Aorta (tissue), 5 donors: ENCODE data around the gene SSBP4. TPM values are rescaled to one million over a fixed set of nuclear protein-coding genes. Genes with fewer than 3 reads are reported as not detected.
A peak's percentile ranks its signal among the peaks of the same experiment; 100 is the strongest.
"Not testable (repeated sequence)": the region's sequence is repeated elsewhere in the genome, so short reads cannot be mapped to it uniquely, and the experiment has no call there.

Source experiments
- ATAC-seq: fragments of 200-7000 bp; cut with Tn5 transposase; one replicate; pipeline ENCODE4 v1.9.1; 2022; ENCODE audit warnings: moderate library complexity; ENCODE audit not compliant: low FRiP score
- DNase-seq, 2 donors: peaks; one replicate each; pipeline ENCODE4 v3.0.0-alpha.2; 2020
- H3K27ac ChIP-seq, 2 donors: one replicate each; pipeline ENCODE4 v1.5.1; 2013; ENCODE audit warnings: low read length in 2 of 2, mild to moderate bottlenecking in 2 of 2, moderate library complexity in 2 of 2, control low read depth in 1 of 2, inconsistent platforms in 1 of 2, low read depth in 1 of 2
- H3K27me3 ChIP-seq, 2 donors: one replicate each; pipeline ENCODE4 v1.6.1; 2013; ENCODE audit warnings: control low read depth in 1 of 2, low read length in 1 of 2, mild to moderate bottlenecking in 1 of 2, moderate library complexity in 1 of 2; ENCODE audit not compliant: insufficient read depth in 2 of 2, control insufficient read depth in 1 of 2
- H3K36me3 ChIP-seq, 2 donors: one replicate each; pipeline ENCODE4 v1.6.1; 2013; ENCODE audit warnings: control low read depth in 1 of 2, low read length in 1 of 2, mild to moderate bottlenecking in 1 of 2; ENCODE audit not compliant: insufficient read depth in 2 of 2, control insufficient read depth in 1 of 2
- H3K4me1 ChIP-seq, 2 donors: one replicate each; pipeline ENCODE4 v1.6.1; 2013; ENCODE audit warnings: low read length in 2 of 2, control low read depth in 1 of 2, mild to moderate bottlenecking in 1 of 2, moderate library complexity in 1 of 2; ENCODE audit not compliant: insufficient read depth in 2 of 2, control insufficient read depth in 1 of 2
- H3K4me3 ChIP-seq, 2 donors: one replicate each; pipeline ENCODE4 v1.5.1; 2013; ENCODE audit warnings: low read length in 2 of 2, control low read depth in 1 of 2, mild to moderate bottlenecking in 1 of 2
- H3K9me3 ChIP-seq: one replicate; pipeline ENCODE4 v1.6.1; 2013; ENCODE audit warnings: mild to moderate bottlenecking, low read length; ENCODE audit not compliant: control insufficient read depth
- WGBS, 2 donors: extraction: QIAGEN DNeasy Blood & Tissue Kit; methylation state at CpG; one replicate each; pipeline ENCODE4 v1.1.7; 2013; 5-methylcytosine and 5-hydroxymethylcytosine counted together
- intact Hi-C, 2 donors: fragments of 100-400 bp; cut with DNase I; formaldehyde crosslinking; loops; one replicate each; pipeline versions ENCODE4 v1.14.2 to v1.15.0; 2022
- polyA plus RNA-seq, 2 donors: library from polyadenylated mRNA; stranded (reverse); fragments of 200-250 nt; gene quantifications; one replicate each; pipeline ENCODE4 v1.2.3, GENCODE V29; 2013
- total RNA-seq, 2 donors: library from RNA; stranded (reverse); fragmentation: NEBNext Ultra II Directional; extraction: Animal tissue kit (Norgen Biotek cat#: 25700); gene quantifications; one replicate each; pipeline ENCODE4 v1.2.1, GENCODE V29; 2021
- donor health status: healthy with polysubstance abuse.
- donor health status: Bipolar disorder and iron deficiency.
- donor health status: DM: no; HTN: no; CAD: no.
- donor health status: DM: no; HTN: no; CAD: no.
- donor health status: DM: yes; HTN: yes; CAD: no.

Gene SSBP4
- total and polyA plus RNA-seq, 4 donors, result 40.6 to 150 (median 70.4) TPM

GRCh38 chr19:18402455-18403248 lies 16.5 kb upstream of the SSBP4 start:
- H3K27me3 ChIP-seq, H3K36me3 ChIP-seq, ATAC-seq, intact Hi-C loops, H3K4me3 ChIP-seq, H3K9me3 ChIP-seq, DNase-seq, H3K27ac ChIP-seq, H3K4me1 ChIP-seq: not testable (repeated sequence)
- WGBS, 2 donors, result 82% methylated on average over 18 of the region's 18 CpGs

- DNase-seq, H3K4me3 ChIP-seq, H3K36me3 ChIP-seq, intact Hi-C loops, H3K27me3 ChIP-seq, H3K27ac ChIP-seq, H3K9me3 ChIP-seq, H3K4me1 ChIP-seq, ATAC-seq: not testable (repeated sequence)
- 88 to 93% methylated on average over 11 of the region's 11 CpGs for WGBS, 2 donors
Observed at GRCh38 chr19:18405754-18406153, 13.4 kb upstream of the SSBP4 start.

- Histone ChIP-seq H3K4me1 (no peaks in the 10 kb centered on the region), H3K9me3 (no peaks in the 10 kb centered on the region), H3K27me3 (no peaks in the 10 kb centered on the region), H3K4me3 (no peak overlapping the region), H3K36me3 (no peaks in the 10 kb centered on the region), H3K27ac (no peak overlapping the region)
- 93% methylated on average over 9 of the region's 9 CpGs for WGBS, 2 donors
- intact Hi-C loops, result no loop called here
- no peak for DNase-seq
- no peak for ATAC-seq
Observed at GRCh38 chr19:18406749-18407148, 12.4 kb upstream of the SSBP4 start.

- 53 to 54% methylated on average over 10 of the region's 10 CpGs for WGBS, 2 donors
- Histone ChIP-seq H3K9me3 (no peaks in the 10 kb centered on the region), H3K27me3 (no peaks in the 10 kb centered on the region), H3K27ac (no peak overlapping the region), H3K4me3 (no peak overlapping the region), H3K36me3 (no peaks in the 10 kb centered on the region), H3K4me1 (no peaks in the 10 kb centered on the region)
- DNase-seq (no peak), ATAC-seq (no peak)
- intact Hi-C loops, result no loop called here
Observed at GRCh38 chr19:18408053-18408476, 11.1 kb upstream of the SSBP4 start.

- intact Hi-C loops, result loop anchor here (2.0 to 10.0 kb wide), 3 partner anchors 64 to 208 kb away; partner anchors contain the start of gene RAB3A (in 1 of the 2)
- no peak overlapping the region for H3K27ac ChIP-seq
- no peaks in the 10 kb centered on the region for H3K27me3 ChIP-seq
- no peaks in the 10 kb centered on the region for H3K9me3 ChIP-seq
- H3K4me3 ChIP-seq, result no peak overlapping the region
- WGBS, 2 donors, result 74 to 76% methylated on average over 15 to 16 of the region's 16 CpGs
- no peaks in the 10 kb centered on the region for H3K36me3 ChIP-seq
- H3K4me1 ChIP-seq, result no peaks in the 10 kb centered on the region
- ATAC-seq (no peak), DNase-seq (peak in 1 of 2 donors; percentile 72)
Observed at GRCh38 chr19:18412610-18413239, 6.5 kb upstream of the SSBP4 start.

GRCh38 chr19:18414504-18415177 lies 4.6 kb upstream of the SSBP4 start:
- Histone ChIP-seq H3K9me3 (no peaks in the 10 kb centered on the region), H3K4me1 (no peaks in the 10 kb centered on the region)
- intact Hi-C loops, result loop anchor here (10.0 kb wide), 2 partner anchors 160 to 210 kb away; partner anchors contain the start of gene RAB3A (in 1 of the 2)

GRCh38 chr19:18415178-18415867 lies 3.9 kb upstream of the SSBP4 start:
- no peaks in the 10 kb centered on the region for H3K4me1 ChIP-seq
- DNase-seq (peak; percentile 89 to 91), ATAC-seq (peak; percentile 55)
- H3K4me3 ChIP-seq, result no peak overlapping the region
- no peaks in the 10 kb centered on the region for H3K36me3 ChIP-seq
- intact Hi-C loops, result loop anchor here (10.0 kb wide), 2 partner anchors 161 to 211 kb away; partner anchors contain the start of gene RAB3A (in 1 of the 2)
- H3K27me3 ChIP-seq, result no peaks in the 10 kb centered on the region
- H3K9me3 ChIP-seq, result no peaks in the 10 kb centered on the region
- peak overlapping the region in 1 of 2 donors; percentile 49 for H3K27ac ChIP-seq
- WGBS, 2 donors, result 2 to 3% methylated on average over 25 of the region's 25 CpGs

More at GRCh38 chr19:18414504-18415177, 4.6 kb upstream of the SSBP4 start:
- H3K36me3 ChIP-seq, result no peaks in the 10 kb centered on the region
- no peak for ATAC-seq
- 18 to 19% methylated on average over 11 of the region's 11 CpGs for WGBS, 2 donors
- no peak overlapping the region for H3K4me3 ChIP-seq
- peak overlapping the region in 1 of 2 donors; percentile 49 for H3K27ac ChIP-seq
- H3K27me3 ChIP-seq, result no peaks in the 10 kb centered on the region
- DNase-seq, result peak; percentile 64 to 75

GRCh38 chr19:18416778-18417249 lies 2.4 kb upstream of the SSBP4 start:
- H3K4me1 ChIP-seq, result no peaks in the 10 kb centered on the region
- intact Hi-C loops, result loop anchor here (1.0 to 10.0 kb wide), 4 partner anchors 113 to 212 kb away; partner anchors contain the start of genes JUND (in 1 of the 2) and RAB3A (in 1 of the 2)
- DNase-seq, result peak; percentile 97 to 98

More at GRCh38 chr19:18416778-18417249, 2.4 kb upstream of the SSBP4 start:
- peak overlapping the region in 1 of 2 donors; percentile 6 for H3K4me3 ChIP-seq
- 1% methylated on average over 40 to 44 of the region's 44 CpGs for WGBS, 2 donors
- no peaks in the 10 kb centered on the region for H3K9me3 ChIP-seq
- peak overlapping the region in 1 of 2 donors; percentile 71 for H3K27ac ChIP-seq
- ATAC-seq, result peak; percentile 82
- no peaks in the 10 kb centered on the region for H3K36me3 ChIP-seq
- no peaks in the 10 kb centered on the region for H3K27me3 ChIP-seq
